Heart left ventricle (tissue), 16 donors: ENCODE data around the gene OPRD1. TPM values are rescaled to one million over a fixed set of nuclear protein-coding genes. Genes with fewer than 3 reads are reported as not detected.

ENCODE experiments used
- ATAC-seq, 4 donors: fragments of 200-7000 bp; cut with Tn5 transposase; one replicate each; pipeline ENCODE4 v1.9.1; 2020 to 2022; ENCODE audit warnings: moderate library complexity in 4 of 4, mild to moderate bottlenecking in 3 of 4, moderate number of reproducible peaks in 1 of 4
- DNase-seq, 5 donors: peaks; one replicate each; pipeline ENCODE4 v3.0.0-alpha.2; 2020
- H3K27ac ChIP-seq, 12 donors: fragments of 200-600 bp; sonication (generic) in 4 of 12; one replicate each; pipeline versions ENCODE4 v1.5.0 to v1.8.0; 2016 to 2022; ENCODE audit warnings: mild to moderate bottlenecking in 2 of 12
- H3K27me3 ChIP-seq, 9 donors: fragments of 200-600 bp; sonication (generic) in 2 of 9; one replicate each; pipeline versions ENCODE4 v1.5.1 to v1.8.0; 2016 to 2022; ENCODE audit warnings: mild to moderate bottlenecking in 3 of 9
- H3K36me3 ChIP-seq, 9 donors: fragments of 200-600 bp; sonication (generic) in 2 of 9; one replicate each; pipeline versions ENCODE4 v1.5.0 to v1.8.0; 2018 to 2022; ENCODE audit warnings: mild to moderate bottlenecking in 2 of 9
- H3K4me1 ChIP-seq, 12 donors: fragments of 200-600 bp; sonication (generic) in 4 of 12; one replicate each; pipeline versions ENCODE4 v1.5.0 to v1.8.0; 2016 to 2022; ENCODE audit warnings: mild to moderate bottlenecking in 3 of 12
- H3K4me3 ChIP-seq, 12 donors: fragments of 200-600 bp; sonication (generic) in 4 of 12; one replicate each; pipeline versions ENCODE4 v1.5.0 to v1.8.0; 2017 to 2022; ENCODE audit warnings: mild to moderate bottlenecking in 9 of 12, moderate library complexity in 4 of 12
- H3K9me3 ChIP-seq, 12 donors: fragments of 200-600 bp; sonication (generic) in 4 of 12; one replicate each; pipeline versions ENCODE4 v1.5.0 to v1.8.0; 2016 to 2022; ENCODE audit warnings: mild to moderate bottlenecking in 1 of 12
- CTCF ChIP-seq, 12 donors: fragments of 200-600 bp; sonication (generic) in 4 of 12; IDR thresholded peaks; one replicate each; pipeline versions ENCODE4 v1.5.0 to v1.8.0; 2018 to 2022; ENCODE audit warnings: antibody characterized with exemption in 12 of 12, mild to moderate bottlenecking in 5 of 12
- POLR2A ChIP-seq, 2 donors: fragments of 450-650 bp; IDR thresholded peaks; one replicate each; pipeline ENCODE4 v1.6.1; 2017; ENCODE audit warnings: antibody characterized with exemption in 2 of 2, mild to moderate bottlenecking in 2 of 2, moderate library complexity in 2 of 2
- WGBS, 4 donors: extraction: QIAGEN DNeasy Blood & Tissue Kit in 2 of 4; methylation state at CpG; one replicate each; pipeline versions ENCODE4 v1.1.5 to v1.1.7; 2013 to 2018; 5-methylcytosine and 5-hydroxymethylcytosine counted together
- intact Hi-C, 10 donors: fragments of 100-400 bp; cut with DNase I; formaldehyde crosslinking; loops; one replicate each; pipeline versions ENCODE4 v1.11.1 to v1.14.2; 2022
- polyA plus RNA-seq, 2 donors: library from polyadenylated mRNA; stranded (reverse); fragments of 200-250 nt; gene quantifications; one replicate each; pipeline ENCODE4 v1.2.3, GENCODE V29; 2013
- total RNA-seq, 9 donors: library from RNA; depleted of rRNA in 2 of 9; stranded (reverse); fragments of >200 nt in 2 of 9; fragmentation: NEBNext Ultra II Directional in 3 of 9; extraction: Animal tissue kit (Norgen Biotek cat#: 25700) in 3 of 9; gene quantifications; one replicate each; pipeline versions ENCODE4 v1.1.0 to v1.2.4, GENCODE V29; 2016 to 2023
- donor health status: ischemic (EF 13 %, LVEDD 7.1; RV severe dilation, severe dysfunction).
- donor health status: healthy with polysubstance abuse.
- donor health status: DM: no; HTN: yes; CAD: no.
- donor health status: DM: no; HTN: no; CAD: no.
- donor health status: ischemic (EF 25% LVEDD 6.9; RV normal size, moderate dysfunction).
- donor health status: ischemic (EF 25% LVEDD 5.7; RV mildly dilated, moderate dysfunction).
- donor health status: healthy.
- donor health status: DM: yes; HTN: yes; CAD: no.
- donor health status: ischemic (EF 35%, LVEDD 5.7; RV mildly dilated, moderate dysfunction).
- donor health status: nonischemic (EF 11% LVEDD 7.7; RV severe dilation, severe dysfunction).
- donor health status: DM: yes; HTN: yes; CAD: no.
- donor health status: PGD.
- donor health status: ischemic (EF 29% LVEDD 5.4; RV normal size, mild dysfunction).
- donor health status: nonischemic (EF 23%, LVEDD 6.1; RV moderate dilation, normal function).

OPRD1 gene
- total and polyA plus RNA-seq, 11 donors: under 0.01 to 0.02 (median 0.01) TPM; not detected in 7

DNA sequence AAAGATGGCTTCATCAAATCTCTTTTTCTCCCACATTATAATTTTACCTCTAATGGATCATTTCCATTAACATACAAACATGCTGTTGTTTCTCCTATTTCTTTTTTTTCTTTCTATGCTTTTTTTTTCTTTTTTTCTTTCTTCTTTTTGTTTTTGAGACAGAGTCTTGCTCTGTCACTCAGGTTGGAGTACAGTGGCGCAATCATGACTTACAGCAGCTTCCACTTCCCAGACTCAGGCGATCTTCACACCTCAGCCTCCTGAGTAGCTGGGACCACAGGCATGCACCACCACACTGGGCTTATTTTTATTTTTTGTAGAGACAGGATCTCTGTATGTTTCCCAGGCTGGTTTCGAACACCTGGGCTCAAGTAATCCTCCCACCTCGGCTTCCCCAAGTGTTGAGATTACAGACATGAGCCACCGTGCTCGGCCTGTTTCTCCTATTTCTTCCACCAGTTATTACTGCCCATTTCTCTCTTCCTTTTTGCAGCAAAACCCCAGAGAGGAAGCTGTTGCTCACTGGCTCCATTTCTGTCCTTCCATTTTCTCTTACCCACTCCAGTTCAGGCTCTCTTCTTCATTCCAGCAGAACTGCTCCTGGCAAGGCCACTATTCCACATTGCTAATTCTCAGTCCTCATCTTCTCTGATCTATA lies 32.1 kb upstream of the OPRD1 start:
- Histone ChIP-seq H3K27ac (no peak overlapping the region), H3K36me3 (no peaks in the 10 kb centered on the region), H3K4me3 (no peak overlapping the region), H3K27me3 (no peaks in the 10 kb centered on the region), H3K9me3 (no peaks in the 10 kb centered on the region), H3K4me1 (peaks cover 0 to 10% (median 3%) of the 10 kb centered on the region in 12 donors)
- WGBS, 4 donors: 80 to 91% (median 87%) methylated on average over 6 of the region's 6 CpGs
- no peak for TF ChIP-seq CTCF (IDR thresholded peaks at IDR 0.05)
- TF ChIP-seq POLR2A (IDR thresholded peaks at IDR 0.05): no peak
- DNase-seq: no peak
- intact Hi-C loops: loop anchor here in 7 of 10 donors (5.0 to 10.0 kb wide), 4 partner anchors 255 to 425 kb away; partner anchors contain the start of gene TMEM200B (in 1 of the 7)
- ATAC-seq: no peak

GRCh38 chr1:28781305-28781704 lies 30.7 kb upstream of the OPRD1 start:
- Histone ChIP-seq H3K36me3 (no peaks in the 10 kb centered on the region), H3K27me3 (no peaks in the 10 kb centered on the region), H3K27ac (no peak overlapping the region), H3K9me3 (no peaks in the 10 kb centered on the region), H3K4me1 (peaks cover 0 to 14% (median 0%) of the 10 kb centered on the region in 12 donors), H3K4me3 (no peak overlapping the region)
- TF ChIP-seq CTCF (IDR thresholded peaks at IDR 0.05) (no peak), POLR2A (IDR thresholded peaks at IDR 0.05) (no peak)
- 72 to 81% (median 74%) methylated on average over 11 of the region's 11 CpGs for WGBS, 4 donors
- ATAC-seq (no peak), DNase-seq (no peak)
- intact Hi-C loops: loop anchor here in 6 of 10 donors (5.0 to 10.0 kb wide), 3 partner anchors 253 to 423 kb away; no protein-coding TSS in a partner anchor

GRCh38 chr1:28782011-28782410 lies 30.0 kb upstream of the OPRD1 start:
- DNase-seq (no peak), ATAC-seq (no peak)
- H3K9me3 ChIP-seq: no peaks in the 10 kb centered on the region
- 64 to 78% (median 69%) methylated on average over 3 of the region's 3 CpGs for WGBS, 4 donors
- H3K36me3 ChIP-seq: no peaks in the 10 kb centered on the region
- intact Hi-C loops: loop anchor here in 6 of 10 donors (5.0 to 10.0 kb wide), 3 partner anchors 253 to 423 kb away; no protein-coding TSS in a partner anchor
- peaks cover 0 to 14% (median 0%) of the 10 kb centered on the region in 12 donors for H3K4me1 ChIP-seq
- no peak overlapping the region for H3K27ac ChIP-seq
- TF ChIP-seq POLR2A (IDR thresholded peaks at IDR 0.05) (no peak), CTCF (IDR thresholded peaks at IDR 0.05) (no peak)
- no peak overlapping the region for H3K4me3 ChIP-seq
- H3K27me3 ChIP-seq: no peaks in the 10 kb centered on the region

- H3K4me3 ChIP-seq: no peak overlapping the region
- no peak overlapping the region for H3K27ac ChIP-seq
- intact Hi-C loops: loop anchor here in 6 of 10 donors (5.0 to 10.0 kb wide), 3 partner anchors 251 to 421 kb away; no protein-coding TSS in a partner anchor
- WGBS, 4 donors: 68 to 88% (median 74%) methylated on average over 2 of the region's 2 CpGs
- H3K9me3 ChIP-seq: no peaks in the 10 kb centered on the region
- DNase-seq (no peak), ATAC-seq (no peak)
- no peaks in the 10 kb centered on the region for H3K36me3 ChIP-seq
- H3K27me3 ChIP-seq: no peaks in the 10 kb centered on the region
- no peak for TF ChIP-seq CTCF (IDR thresholded peaks at IDR 0.05)
- TF ChIP-seq POLR2A (IDR thresholded peaks at IDR 0.05): no peak
- H3K4me1 ChIP-seq: peaks cover 0 to 14% (median 0%) of the 10 kb centered on the region in 12 donors
Observed at GRCh38 chr1:28783363-28783762, 28.6 kb upstream of the OPRD1 start.
